HEK293 (cell line): ENCODE data around the gene TMEM19.

ENCODE experiments used
- BCL11A ChIP-seq: fragments of 450-650 bp; formaldehyde crosslinking; IDR thresholded peaks from 2 replicates; pipeline ENCODE4 v1.5.1; 2016; ENCODE audit warnings: low read depth, missing biosample characterization, missing genetic modification characterization
- CTCF ChIP-seq: fragments of 450-650 bp; formaldehyde crosslinking; IDR thresholded peaks from 2 replicates; pipeline ENCODE4 v1.5.1; 2016; ENCODE audit warnings: missing biosample characterization, missing genetic modification characterization
- TRIM28 ChIP-seq: IDR thresholded peaks from 2 replicates; pipeline ENCODE4 v1.6.1; 2011; ENCODE audit warnings: low read length, control low read depth, borderline replicate concordance
- ZBTB21 ChIP-seq: fragments of 450-650 bp; formaldehyde crosslinking; IDR thresholded peaks from 2 replicates; pipeline ENCODE4 v1.5.1; 2017; ENCODE audit warnings: missing biosample characterization, missing genetic modification characterization
- ZNF10 ChIP-seq: fragments of 450-650 bp; formaldehyde crosslinking; IDR thresholded peaks from 2 replicates; pipeline ENCODE4 v1.5.1; 2017; ENCODE audit warnings: missing biosample characterization, missing genetic modification characterization
- ZNF18 ChIP-seq: fragments of 450-650 bp; formaldehyde crosslinking; IDR thresholded peaks from 2 replicates; pipeline ENCODE4 v1.5.1; 2016; ENCODE audit warnings: missing biosample characterization, missing genetic modification characterization
- ZNF214 ChIP-seq: fragments of 450-650 bp; formaldehyde crosslinking; IDR thresholded peaks from 2 replicates; pipeline ENCODE4 v1.5.1; 2017; ENCODE audit warnings: missing biosample characterization, mild to moderate bottlenecking, missing genetic modification characterization, borderline replicate concordance
- ZNF350 ChIP-seq: fragments of 450-650 bp; formaldehyde crosslinking; IDR thresholded peaks from 2 replicates; pipeline ENCODE4 v1.5.0; 2017; ENCODE audit warnings: missing biosample characterization, mild to moderate bottlenecking, missing genetic modification characterization
- ZNF423 ChIP-seq: fragments of 450-650 bp; formaldehyde crosslinking; IDR thresholded peaks from 2 replicates; pipeline ENCODE4 v1.5.1; 2016; ENCODE audit warnings: missing biosample characterization, missing genetic modification characterization
- ZNF521 ChIP-seq: fragments of 450-650 bp; formaldehyde crosslinking; IDR thresholded peaks from 2 replicates; pipeline ENCODE4 v1.5.1; 2017; ENCODE audit warnings: missing biosample characterization, mild to moderate bottlenecking, missing genetic modification characterization
- TF ChIP-seq, protein P1 (sequence below): fragments of 450-650 bp; formaldehyde crosslinking; IDR thresholded peaks from 2 replicates; pipeline ENCODE4 v1.5.1; 2016; ENCODE audit warnings: missing biosample characterization, missing genetic modification characterization

DNA sequence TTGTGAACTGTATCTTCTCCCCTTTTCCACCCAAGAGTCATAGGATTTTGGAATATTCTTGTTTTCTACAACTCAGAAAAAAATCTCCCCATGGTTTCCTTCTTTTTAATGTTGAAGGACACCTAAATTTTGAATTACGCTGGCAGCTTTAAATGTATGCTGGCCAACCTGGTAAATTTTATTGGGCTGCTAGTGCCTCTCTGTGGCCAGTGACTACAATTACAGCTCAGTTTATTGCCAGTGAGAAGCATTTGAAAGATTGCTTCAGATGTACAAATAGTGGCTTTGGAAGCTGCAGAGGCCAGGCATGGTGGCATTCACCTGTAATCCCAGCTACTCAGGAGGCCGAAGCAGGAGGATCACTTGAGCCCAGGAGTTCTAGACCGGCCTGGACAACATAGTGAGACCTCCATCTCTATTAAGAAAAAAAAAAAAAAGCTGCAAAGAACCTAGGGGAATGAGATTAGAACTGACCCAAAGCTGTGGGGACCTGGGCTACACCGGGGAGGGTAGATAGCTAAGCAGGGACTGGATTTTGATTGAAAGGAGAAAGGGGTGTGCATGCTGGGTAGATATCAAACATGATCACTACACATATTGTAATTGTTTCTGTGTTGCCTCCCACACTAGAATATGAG, 61.2 kb downstream of the TMEM19 start:
- TF ChIP-seq ZNF10 (tag by site-specific recombination) (no peak), CTCF (tag by site-specific recombination) (peak; percentile 25; the same call in 1 of the 2 replicates), ZNF18 (tag by site-specific recombination) (no peak), ZNF521 (tag by site-specific recombination) (no peak), TRIM28 (no peak), BCL11A (tag by site-specific recombination) (no peak), ZNF423 (tag by site-specific recombination) (no peak), ZNF350 (tag by site-specific recombination) (no peak), ZNF214 (tag by site-specific recombination) (no peak), ZBTB21 (tag by site-specific recombination) (no peak)
- TF ChIP-seq, protein P1, sequence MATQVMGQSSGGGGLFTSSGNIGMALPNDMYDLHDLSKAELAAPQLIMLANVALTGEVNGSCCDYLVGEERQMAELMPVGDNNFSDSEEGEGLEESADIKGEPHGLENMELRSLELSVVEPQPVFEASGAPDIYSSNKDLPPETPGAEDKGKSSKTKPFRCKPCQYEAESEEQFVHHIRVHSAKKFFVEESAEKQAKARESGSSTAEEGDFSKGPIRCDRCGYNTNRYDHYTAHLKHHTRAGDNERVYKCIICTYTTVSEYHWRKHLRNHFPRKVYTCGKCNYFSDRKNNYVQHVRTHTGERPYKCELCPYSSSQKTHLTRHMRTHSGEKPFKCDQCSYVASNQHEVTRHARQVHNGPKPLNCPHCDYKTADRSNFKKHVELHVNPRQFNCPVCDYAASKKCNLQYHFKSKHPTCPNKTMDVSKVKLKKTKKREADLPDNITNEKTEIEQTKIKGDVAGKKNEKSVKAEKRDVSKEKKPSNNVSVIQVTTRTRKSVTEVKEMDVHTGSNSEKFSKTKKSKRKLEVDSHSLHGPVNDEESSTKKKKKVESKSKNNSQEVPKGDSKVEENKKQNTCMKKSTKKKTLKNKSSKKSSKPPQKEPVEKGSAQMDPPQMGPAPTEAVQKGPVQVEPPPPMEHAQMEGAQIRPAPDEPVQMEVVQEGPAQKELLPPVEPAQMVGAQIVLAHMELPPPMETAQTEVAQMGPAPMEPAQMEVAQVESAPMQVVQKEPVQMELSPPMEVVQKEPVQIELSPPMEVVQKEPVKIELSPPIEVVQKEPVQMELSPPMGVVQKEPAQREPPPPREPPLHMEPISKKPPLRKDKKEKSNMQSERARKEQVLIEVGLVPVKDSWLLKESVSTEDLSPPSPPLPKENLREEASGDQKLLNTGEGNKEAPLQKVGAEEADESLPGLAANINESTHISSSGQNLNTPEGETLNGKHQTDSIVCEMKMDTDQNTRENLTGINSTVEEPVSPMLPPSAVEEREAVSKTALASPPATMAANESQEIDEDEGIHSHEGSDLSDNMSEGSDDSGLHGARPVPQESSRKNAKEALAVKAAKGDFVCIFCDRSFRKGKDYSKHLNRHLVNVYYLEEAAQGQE, result no peak
